ENCODE measurements around the gene ANO8.

- TF ChIP-seq CBFB (CRISPR knock-in tag; IDR thresholded peaks at IDR 0.05) (no peak), ZNF318 (CRISPR knock-in tag; IDR thresholded peaks at IDR 0.05) (no peak), MAX (IDR thresholded peaks at IDR 0.05) (no peak), ATF3 (CRISPR knock-in tag; IDR thresholded peaks at IDR 0.05) (no peak), ZXDC (CRISPR knock-in tag; IDR thresholded peaks at IDR 0.05) (no peak), EZH2 (conservative IDR thresholded peaks at IDR 0.05; ENCODE audit: low read depth, low read length) (no peak), POLR2A (IDR thresholded peaks at IDR 0.05; ENCODE audit: insufficient read depth in 1 of 2, low read depth in 2 of 2, low read length in 2 of 2) (no peak), MAZ (IDR thresholded peaks at IDR 0.05; ENCODE audit: borderline replicate concordance, low read depth, low read length) (no peak), MAZ (CRISPR knock-in tag; IDR thresholded peaks at IDR 0.05; ENCODE audit: low read depth) (no peak), PBX3 (CRISPR knock-in tag; IDR thresholded peaks at IDR 0.05; ENCODE audit: borderline replicate concordance) (no peak), ZNF282 (IDR thresholded peaks at IDR 0.05; ENCODE audit: partially characterized antibody) (no peak), KDM5B (CRISPR knock-in tag; IDR thresholded peaks at IDR 0.05; ENCODE audit: borderline replicate concordance) (no peak), MXI1 (IDR thresholded peaks at IDR 0.05; ENCODE audit: borderline replicate concordance, low read depth, low read length) (no peak)
These were observed 1.7 kb downstream of the ANO8 start for GRCh38 chr19:17332677-17333581.
